Right lobe of liver (tissue), 6 donors: ENCODE data around the gene BLOC1S4. TPM values are rescaled to one million over a fixed set of nuclear protein-coding genes. Genes with fewer than 3 reads are reported as not detected.

ENCODE experiments used
- ATAC-seq, 4 donors: fragments of 200-7000 bp; cut with Tn5 transposase; one replicate each; pipeline ENCODE4 v1.9.1; 2020; ENCODE audit warnings: mild to moderate bottlenecking in 4 of 4, moderate library complexity in 4 of 4
- DNase-seq, 3 donors: peaks; one replicate each; pipeline ENCODE4 v3.0.0-alpha.2; 2020
- H3K27ac ChIP-seq, 3 donors: fragments of 200-600 bp; one replicate each; pipeline ENCODE4 v1.8.0; 2022
- H3K27me3 ChIP-seq, 2 donors: fragments of 200-600 bp; one replicate each; pipeline ENCODE4 v1.8.0; 2022
- H3K36me3 ChIP-seq, 4 donors: fragments of 200-600 bp; sonication (generic) in 1 of 4; one replicate each; pipeline versions ENCODE4 v1.5.1 to v1.8.0; 2017 to 2022; ENCODE audit warnings: control low read depth in 1 of 4
- H3K4me1 ChIP-seq, 4 donors: fragments of 200-600 bp; sonication (generic) in 1 of 4; one replicate each; pipeline versions ENCODE4 v1.5.1 to v1.8.0; 2017 to 2022; ENCODE audit warnings: control low read depth in 1 of 4
- H3K4me3 ChIP-seq, 3 donors: fragments of 200-600 bp; one replicate each; pipeline ENCODE4 v1.8.0; 2022
- H3K9me3 ChIP-seq, 4 donors: fragments of 200-600 bp; sonication (generic) in 1 of 4; one replicate each; pipeline versions ENCODE4 v1.5.1 to v1.8.0; 2017 to 2022; ENCODE audit warnings: control low read depth in 1 of 4
- POLR2A ChIP-seq: fragments of 450-650 bp; IDR thresholded peaks from one replicate; pipeline ENCODE4 v1.6.1; 2017; ENCODE audit warnings: antibody characterized with exemption, mild to moderate bottlenecking
- WGBS: methylation state at CpG from one replicate; pipeline ENCODE4 v1.1.6; 2018; ENCODE audit warnings: low coverage, low lambda C conversion rate; ENCODE audit not compliant: insufficient coverage; ENCODE audit errors: missing lambda C conversion rate; 5-methylcytosine and 5-hydroxymethylcytosine counted together
- intact Hi-C, 2 donors: fragments of 100-400 bp; cut with DNase I; formaldehyde crosslinking; loops; one replicate each; pipeline versions ENCODE4 v1.11.2 to v1.14.1; 2022
- total RNA-seq, 6 experiments: library from RNA; depleted of rRNA in 2 of 6; stranded (reverse); fragments of >200 nt in 2 of 6; fragmentation: NEBNext Ultra II Directional in 3 of 6; extraction: Animal tissue kit (Norgen Biotek cat#: 25700) in 3 of 6; gene quantifications; one replicate each; pipeline versions ENCODE4 v1.1.0 to v1.2.4, GENCODE V29; 2016 to 2023
- TF ChIP-seq, protein P1 (sequence below), 4 donors: fragments of 200-600 bp in 3 of 4; fragments of 450-650 bp in 1 of 4; IDR thresholded peaks; one replicate each; pipeline versions ENCODE4 v1.5.1 to v1.8.0; 2016 to 2022; ENCODE audit warnings: antibody characterized with exemption in 4 of 4, mild to moderate bottlenecking in 2 of 4
- donor health status: DM: no; HTN: yes; CAD: no.
- donor health status: DM: no; HTN: no; CAD: no.
- donor health status: DM: no; HTN: no; CAD: no.
- donor health status: DM: no; HTN: yes; CAD: no.
- donor health status: DM: no; HTN: yes; CAD: no.

The BLOC1S4 gene
- total RNA-seq, 6 experiments from 2014 or later = 3.0 to 9.9 (median 6.6) TPM

DNA sequence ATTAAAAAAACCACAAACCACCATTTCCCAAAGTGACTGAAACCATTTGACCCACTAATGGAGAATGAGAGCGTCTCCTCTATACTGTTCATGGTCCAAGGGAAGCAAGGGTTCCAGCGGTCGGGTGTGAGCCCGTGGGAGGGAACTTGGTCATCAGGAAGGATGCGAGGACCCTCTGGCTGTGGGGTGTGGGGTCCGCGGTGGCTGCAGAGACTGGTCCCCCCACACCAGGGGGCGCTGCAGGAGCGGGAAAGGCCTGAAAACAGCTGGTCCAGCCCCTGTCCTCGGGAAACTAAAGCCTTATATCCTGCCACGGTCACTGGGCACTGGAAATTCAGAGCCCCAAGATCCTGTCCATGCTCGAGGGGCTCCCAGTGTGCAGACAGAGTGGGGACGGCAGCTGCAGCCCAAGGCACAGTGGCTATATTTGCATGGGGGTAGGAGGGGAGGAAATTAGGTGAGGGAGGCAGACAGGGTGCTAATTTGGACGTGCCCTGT lies 4.3 kb downstream of the BLOC1S4 start:
- intact Hi-C loops = loop anchor here (5.0 to 10.0 kb wide), 3 partner anchors 152 to 355 kb away; no protein-coding TSS in a partner anchor
- ATAC-seq = peak; percentile 70 to 78 (median 75)
- peaks cover 0 to 15% (median 5%) of the 10 kb centered on the region in 4 donors for H3K4me1 ChIP-seq
- no peak for TF ChIP-seq POLR2A
- TF ChIP-seq, protein P1, sequence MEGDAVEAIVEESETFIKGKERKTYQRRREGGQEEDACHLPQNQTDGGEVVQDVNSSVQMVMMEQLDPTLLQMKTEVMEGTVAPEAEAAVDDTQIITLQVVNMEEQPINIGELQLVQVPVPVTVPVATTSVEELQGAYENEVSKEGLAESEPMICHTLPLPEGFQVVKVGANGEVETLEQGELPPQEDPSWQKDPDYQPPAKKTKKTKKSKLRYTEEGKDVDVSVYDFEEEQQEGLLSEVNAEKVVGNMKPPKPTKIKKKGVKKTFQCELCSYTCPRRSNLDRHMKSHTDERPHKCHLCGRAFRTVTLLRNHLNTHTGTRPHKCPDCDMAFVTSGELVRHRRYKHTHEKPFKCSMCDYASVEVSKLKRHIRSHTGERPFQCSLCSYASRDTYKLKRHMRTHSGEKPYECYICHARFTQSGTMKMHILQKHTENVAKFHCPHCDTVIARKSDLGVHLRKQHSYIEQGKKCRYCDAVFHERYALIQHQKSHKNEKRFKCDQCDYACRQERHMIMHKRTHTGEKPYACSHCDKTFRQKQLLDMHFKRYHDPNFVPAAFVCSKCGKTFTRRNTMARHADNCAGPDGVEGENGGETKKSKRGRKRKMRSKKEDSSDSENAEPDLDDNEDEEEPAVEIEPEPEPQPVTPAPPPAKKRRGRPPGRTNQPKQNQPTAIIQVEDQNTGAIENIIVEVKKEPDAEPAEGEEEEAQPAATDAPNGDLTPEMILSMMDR (IDR thresholded peaks at IDR 0.05) = peak; percentile 87 to 98 (median 96)
- H3K36me3 ChIP-seq = no peaks in the 10 kb centered on the region
- 0% methylated on average over 5 of the region's 14 CpGs for WGBS
- H3K9me3 ChIP-seq = no peaks in the 10 kb centered on the region
- peak; percentile 85 to 89 (median 88) for DNase-seq
- no peak overlapping the region for H3K4me3 ChIP-seq
- no peak overlapping the region for H3K27ac ChIP-seq
- H3K27me3 ChIP-seq = no peaks in the 10 kb centered on the region

DNA sequence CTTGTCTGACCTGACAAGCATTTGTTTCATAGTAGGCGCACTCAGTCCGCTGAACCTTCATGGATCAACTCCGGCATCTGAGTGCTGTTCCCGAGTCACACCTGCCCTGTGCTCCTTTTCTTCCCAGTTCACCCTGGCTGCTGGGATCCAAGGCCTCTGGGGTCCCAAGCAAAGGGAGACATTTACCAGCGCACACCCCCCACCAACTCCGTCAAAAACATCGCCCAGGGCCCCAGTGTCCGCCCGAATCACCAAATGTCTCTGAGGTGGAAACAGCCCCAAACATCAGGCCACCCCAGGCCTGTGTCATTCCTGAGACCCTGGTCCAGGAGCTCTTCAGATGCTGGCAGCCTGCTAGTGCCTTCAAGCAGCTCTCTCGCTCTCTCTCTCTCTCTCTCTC lies 5.1 kb downstream of the BLOC1S4 start:
- no peaks in the 10 kb centered on the region for H3K36me3 ChIP-seq
- no peak overlapping the region for H3K27ac ChIP-seq
- intact Hi-C loops = loop anchor here (5.0 to 10.0 kb wide), 3 partner anchors 151 to 354 kb away; no protein-coding TSS in a partner anchor
- WGBS = 93% methylated on average over 9 of the region's 10 CpGs
- H3K9me3 ChIP-seq = no peaks in the 10 kb centered on the region
- no peak overlapping the region for H3K4me3 ChIP-seq
- ATAC-seq = no peak
- DNase-seq = no peak
- TF ChIP-seq, protein P1 (IDR thresholded peaks at IDR 0.05) = no peak
- no peak for TF ChIP-seq POLR2A
- no peaks in the 10 kb centered on the region for H3K27me3 ChIP-seq
- peaks cover 0 to 15% (median 5%) of the 10 kb centered on the region in 4 donors for H3K4me1 ChIP-seq

DNA sequence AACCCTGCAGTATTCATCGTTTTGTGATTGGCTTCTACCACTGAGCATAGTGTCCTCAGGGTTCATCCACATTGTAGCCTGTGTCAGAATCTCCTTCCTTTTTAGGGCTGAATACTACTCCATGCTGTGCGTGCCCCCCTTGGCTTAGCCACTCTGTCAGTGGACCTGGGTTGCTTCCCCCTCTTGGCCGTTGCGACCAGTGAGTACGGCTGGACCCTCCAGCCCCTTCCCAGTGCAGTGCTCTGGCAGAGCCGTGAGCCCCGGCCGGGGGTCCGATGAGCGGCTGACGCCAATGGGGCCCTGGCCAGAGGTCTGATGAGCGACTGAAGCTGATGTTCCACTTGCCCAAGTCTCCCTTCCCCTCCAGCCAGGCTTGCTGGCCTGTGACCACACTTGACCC lies 6.9 kb downstream of the BLOC1S4 start:
- H3K27me3 ChIP-seq = no peaks in the 10 kb centered on the region
- intact Hi-C loops = loop anchor here (5.0 to 10.0 kb wide), 3 partner anchors 149 to 352 kb away; no protein-coding TSS in a partner anchor
- peak in 1 of 3 donors; percentile 32 for DNase-seq
- H3K4me3 ChIP-seq = no peak overlapping the region
- H3K36me3 ChIP-seq = no peaks in the 10 kb centered on the region
- WGBS = 80% methylated on average over 4 of the region's 12 CpGs
- no peak for TF ChIP-seq POLR2A
- TF ChIP-seq, protein P1 (IDR thresholded peaks at IDR 0.05) = no peak
- H3K9me3 ChIP-seq = no peaks in the 10 kb centered on the region
- ATAC-seq = no peak
- peaks cover 0 to 5% (median under 1%) of the 10 kb centered on the region in 4 donors for H3K4me1 ChIP-seq
- no peak overlapping the region for H3K27ac ChIP-seq

DNA sequence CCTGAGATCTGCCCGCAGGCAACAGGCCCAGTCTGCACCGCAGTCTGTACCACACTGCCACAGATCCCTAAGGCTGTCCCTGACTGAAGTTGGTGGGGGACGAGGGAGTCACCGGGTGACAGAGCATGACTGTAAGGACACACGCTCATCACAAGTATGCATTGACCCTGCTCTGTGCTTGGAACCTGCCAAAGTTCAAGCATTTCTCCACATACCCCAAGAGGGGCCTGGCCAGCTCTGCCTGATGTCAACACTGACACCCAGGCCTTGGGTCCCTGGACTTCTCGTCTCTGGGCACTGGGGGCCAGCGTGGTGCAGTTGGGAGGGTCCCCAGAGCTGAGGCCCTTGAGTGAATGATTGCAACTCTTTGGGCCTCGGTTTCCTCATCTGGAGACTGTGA lies 7.9 kb downstream of the BLOC1S4 start:
- WGBS = no CpG with 5 or more reads among the region's 8 CpGs
- DNase-seq = peak in 1 of 3 donors; percentile 28
- H3K27me3 ChIP-seq = no peaks in the 10 kb centered on the region
- no peak overlapping the region for H3K27ac ChIP-seq
- H3K9me3 ChIP-seq = no peaks in the 10 kb centered on the region
- no peak overlapping the region for H3K4me3 ChIP-seq
- intact Hi-C loops = loop anchor here (5.0 to 10.0 kb wide), 3 partner anchors 148 to 351 kb away; no protein-coding TSS in a partner anchor
- TF ChIP-seq POLR2A = no peak
- TF ChIP-seq, protein P1 (IDR thresholded peaks at IDR 0.05) = no peak
- peaks cover 0 to 10% (median 3%) of the 10 kb centered on the region in 4 donors for H3K4me1 ChIP-seq
- ATAC-seq = no peak
- no peaks in the 10 kb centered on the region for H3K36me3 ChIP-seq
